Measurements from ENCODE around the gene CD58.

CD58 gene

DNA sequence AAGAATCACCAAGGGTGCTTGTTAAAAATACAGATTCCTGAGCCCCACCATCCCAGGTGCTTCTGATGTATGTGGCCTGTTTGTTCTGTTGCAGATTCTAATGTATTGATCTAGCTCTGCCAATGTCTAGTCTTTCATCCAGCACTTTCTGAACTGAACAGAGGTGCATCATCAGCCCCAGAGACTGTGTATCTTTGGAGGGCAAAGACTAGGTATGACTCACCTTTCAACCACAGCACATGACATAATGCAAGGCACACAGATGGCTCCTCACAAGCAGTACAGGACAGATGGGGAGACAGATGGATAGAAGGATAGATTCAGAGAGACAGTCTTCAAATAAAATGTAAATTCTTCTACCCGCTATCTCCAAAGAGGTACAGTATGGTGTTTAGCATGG lies 32.3 kb downstream of the CD58 start:
- peak; percentile 26 for DNase-seq (ENCODE audit: low spot score)

- no peak for DNase-seq (ENCODE audit: low spot score)
Observed at GRCh38 chr1:116537898-116538297, 32.9 kb downstream of the CD58 start.

DNA sequence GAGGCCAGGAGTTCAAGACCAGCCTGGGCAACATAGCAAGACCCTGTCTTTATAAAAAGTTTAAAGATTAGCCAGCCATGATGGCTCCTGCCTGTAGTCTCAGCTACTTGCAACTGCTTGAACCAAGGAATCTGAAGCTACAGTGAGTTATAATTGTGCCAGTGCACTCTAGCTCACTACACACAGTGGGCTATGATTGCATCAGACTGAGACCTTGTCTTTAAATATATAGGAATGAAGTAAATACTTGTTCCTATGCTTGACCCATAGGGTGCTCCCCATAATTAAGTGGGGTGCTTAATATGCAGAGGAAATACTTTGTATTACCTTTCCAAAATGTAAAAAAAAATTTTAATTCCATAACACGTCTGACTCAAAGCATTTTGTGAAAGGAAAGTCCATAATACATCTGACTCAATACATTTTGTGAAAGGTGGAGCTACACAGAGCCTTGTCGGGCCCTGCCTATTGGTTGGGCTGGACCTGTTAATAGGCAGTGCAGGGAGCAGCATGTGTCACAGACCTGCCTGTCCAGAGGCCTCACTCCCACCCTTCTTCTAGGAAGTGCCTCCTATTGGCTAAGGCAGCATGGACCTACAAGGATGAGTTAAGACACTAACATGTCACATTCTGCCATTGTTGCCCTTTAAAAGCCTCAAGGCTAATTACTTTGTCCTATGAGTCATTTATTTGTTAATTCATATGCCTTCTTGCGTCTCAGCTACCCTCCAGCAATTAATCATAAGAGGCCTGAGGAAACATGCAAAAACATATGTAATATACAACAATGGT lies 33.6 kb downstream of the CD58 start:
- DNase-seq (ENCODE audit: low spot score) = no peak

DNA sequence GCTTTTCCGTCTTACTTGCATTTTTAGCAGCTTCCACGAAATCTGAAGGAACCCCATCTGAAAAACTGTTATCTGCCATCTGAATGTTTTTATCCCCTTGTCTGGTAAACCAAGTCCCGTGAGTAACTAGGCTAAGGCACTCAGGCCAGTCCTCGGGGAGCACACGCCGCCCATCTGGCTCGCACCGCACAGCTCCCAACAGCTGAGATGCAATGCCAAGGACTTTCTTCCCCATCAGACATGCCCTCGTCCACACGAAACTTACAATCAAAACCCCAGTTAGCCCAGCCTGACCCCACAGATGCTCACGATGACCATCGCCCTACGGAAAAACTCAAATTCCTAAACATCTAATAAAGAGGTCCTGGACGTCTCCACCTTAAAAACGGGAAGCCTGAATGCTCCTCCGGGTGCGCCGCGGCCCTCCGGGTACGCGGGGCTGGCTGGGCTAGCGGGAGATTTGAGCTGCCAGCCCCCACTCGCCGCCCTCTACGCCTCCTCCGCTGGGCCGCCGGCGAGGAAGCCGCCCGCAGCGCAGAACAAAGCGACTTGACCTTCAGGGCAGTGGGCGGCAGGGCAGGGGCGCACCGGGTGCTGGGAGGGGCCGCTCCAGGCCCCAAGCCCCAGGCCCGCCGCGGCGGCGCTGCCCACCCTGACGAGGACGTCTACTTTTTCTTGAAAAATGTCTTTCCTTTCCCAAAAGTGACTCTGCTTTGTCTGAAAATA lies 36.6 kb downstream of the CD58 start:
- no peak for DNase-seq (ENCODE audit: low spot score)

DNA sequence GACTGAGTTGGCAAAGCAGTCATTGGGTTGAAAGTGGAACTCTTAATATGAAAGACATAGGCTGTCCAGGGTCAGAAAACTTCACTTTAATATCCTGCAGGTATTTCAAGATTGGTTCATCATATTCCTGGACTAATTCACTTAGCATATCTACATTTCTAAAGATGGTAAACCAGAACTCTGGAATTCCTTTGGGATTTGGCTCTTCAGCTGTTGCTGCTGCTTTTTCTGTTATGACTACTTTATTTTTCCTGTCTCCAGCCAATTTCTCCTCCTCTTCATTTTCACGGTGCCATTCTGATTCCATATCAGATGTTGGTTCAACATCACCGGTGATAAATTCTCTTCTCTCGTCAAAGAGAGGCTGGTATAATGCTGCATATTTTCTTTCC lies 37.4 kb downstream of the CD58 start:
- no peak for DNase-seq (ENCODE audit: low spot score)

DNA sequence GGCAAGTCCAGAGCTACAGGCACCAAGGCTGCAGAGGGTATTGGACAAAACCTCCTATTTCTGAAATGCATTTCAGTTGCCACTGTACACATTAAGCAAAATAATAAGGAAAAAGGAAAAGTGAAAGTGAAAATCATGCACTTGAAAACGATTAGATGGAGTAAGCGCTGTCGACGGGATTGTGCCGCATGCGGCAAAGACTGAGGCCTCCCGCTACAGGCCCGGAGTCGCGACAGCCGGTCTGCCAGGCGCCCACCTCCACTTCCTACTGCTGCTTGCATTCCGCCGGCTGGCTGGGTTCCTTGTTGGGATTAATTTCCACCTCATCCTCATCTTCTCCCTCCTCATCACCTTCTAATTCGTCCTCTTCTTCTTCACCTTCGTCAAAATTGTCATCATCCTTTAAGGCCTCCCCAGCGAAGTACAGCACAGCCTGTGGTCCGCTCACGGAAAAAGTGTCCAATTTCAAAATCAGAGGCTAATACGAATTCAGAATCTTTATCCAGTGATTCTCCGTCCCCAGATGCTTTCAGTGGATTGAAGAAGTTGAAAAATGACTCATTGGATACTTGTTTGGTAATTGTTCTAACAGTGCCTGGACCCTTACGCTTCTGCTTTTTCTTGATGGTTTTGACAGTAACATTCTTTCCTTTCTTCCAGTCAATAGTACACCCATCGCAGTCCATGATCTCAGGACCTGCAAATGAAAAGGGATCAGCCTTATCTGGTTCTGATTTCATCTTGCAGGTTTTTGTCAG lies 38.0 kb downstream of the CD58 start:
- no peak for DNase-seq (ENCODE audit: low spot score)

DNA sequence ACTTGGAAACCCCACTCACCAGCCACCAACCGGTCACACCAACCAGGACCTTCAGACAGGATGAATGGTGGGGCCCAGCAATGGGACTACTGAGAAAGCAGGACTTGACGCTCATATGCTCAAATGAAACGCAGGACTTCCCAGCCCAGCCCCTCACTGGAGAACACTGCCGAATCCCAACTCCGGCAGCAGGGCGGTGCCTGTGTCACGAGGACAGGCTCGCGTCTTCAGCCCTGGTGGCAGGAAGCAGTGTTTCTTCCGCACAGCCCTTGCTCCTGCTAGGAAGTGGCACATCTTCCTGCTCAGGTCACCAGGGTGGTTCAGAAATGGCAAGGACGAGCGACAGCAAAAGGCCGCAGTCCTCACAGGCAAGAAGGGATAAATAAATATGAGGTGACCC lies 38.9 kb downstream of the CD58 start:
- no peak for DNase-seq (ENCODE audit: low spot score)

- no peak for DNase-seq (ENCODE audit: low spot score)
Observed at GRCh38 chr1:116529681-116530080, 41.1 kb downstream of the CD58 start.

DNA sequence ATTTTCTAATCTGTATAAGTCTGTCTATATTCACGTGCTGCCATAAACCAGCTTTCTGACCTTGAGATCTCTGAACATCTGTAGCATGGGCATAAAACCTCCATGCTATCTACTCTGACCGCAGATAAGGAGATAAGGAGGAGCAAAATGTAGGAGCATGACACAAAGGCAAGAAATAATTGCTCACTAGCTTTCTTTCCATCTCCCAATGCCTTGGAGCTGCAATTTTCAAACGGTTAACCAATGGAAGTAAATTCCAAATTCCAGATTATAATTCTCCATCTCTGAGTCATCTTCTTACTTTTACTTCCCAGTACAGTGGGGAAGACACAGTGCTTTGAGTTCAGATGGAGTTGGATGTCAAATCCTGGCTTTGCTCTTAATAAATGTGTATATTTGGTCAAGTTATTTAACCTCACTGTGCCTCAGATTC lies 41.6 kb downstream of the CD58 start:
- peak; percentile 61 for DNase-seq (ENCODE audit: low spot score)

DNA sequence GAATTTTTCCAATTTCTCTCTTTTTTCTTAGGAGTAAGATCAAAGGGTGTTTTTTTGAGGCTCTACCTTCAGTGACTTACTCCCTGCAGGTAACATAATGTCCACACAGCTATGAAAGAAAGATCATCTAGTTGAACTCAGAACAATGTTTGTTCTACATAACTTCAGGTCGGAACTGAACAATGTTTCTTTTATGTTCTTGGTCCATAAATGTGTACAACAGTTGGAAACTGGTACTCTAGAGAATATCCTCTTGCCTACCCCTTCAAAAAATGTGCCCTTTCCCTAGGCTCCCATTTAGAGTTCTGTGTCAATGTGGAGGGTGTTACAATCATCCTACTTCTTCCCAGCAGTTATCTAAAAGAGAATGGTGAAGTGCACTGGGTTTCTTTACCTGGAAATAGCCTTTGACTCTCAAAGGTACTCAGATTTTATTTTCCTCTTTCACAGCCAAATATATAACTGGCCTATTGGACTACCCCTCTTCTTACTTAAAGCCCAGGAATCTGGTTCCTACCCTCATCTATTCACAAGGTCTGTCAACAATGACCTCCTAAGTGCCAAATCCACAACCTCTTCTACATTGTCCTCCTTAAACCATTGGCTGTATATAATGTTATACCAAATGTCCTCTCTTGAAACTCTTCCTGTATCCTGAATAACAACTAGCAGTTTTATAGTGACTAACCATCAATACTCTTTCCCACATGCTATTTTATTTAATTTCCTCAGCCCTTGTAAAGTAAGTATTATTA lies 42.3 kb downstream of the CD58 start:
- no peak for DNase-seq (ENCODE audit: low spot score)

DNA sequence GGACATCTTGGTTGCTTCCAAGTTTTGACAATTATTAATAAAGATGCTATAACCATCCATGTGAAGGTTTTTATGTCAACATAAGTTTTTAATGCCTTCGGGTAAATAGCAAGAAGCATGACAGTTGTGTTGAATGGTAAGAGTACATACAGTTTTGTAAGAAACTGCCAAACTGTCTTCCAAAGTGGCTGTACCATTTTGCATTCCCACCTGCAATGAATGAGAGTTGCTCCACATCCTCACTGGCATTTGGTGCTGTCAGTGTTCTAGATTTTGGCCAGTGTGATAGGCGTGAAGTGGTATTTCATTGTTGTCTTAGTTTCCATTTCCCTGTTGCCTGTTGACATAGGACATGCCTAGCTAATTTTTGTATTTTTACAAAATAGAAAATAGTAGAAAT lies 45.4 kb downstream of the CD58 start:
- DNase-seq (ENCODE audit: low spot score) = no peak

DNA sequence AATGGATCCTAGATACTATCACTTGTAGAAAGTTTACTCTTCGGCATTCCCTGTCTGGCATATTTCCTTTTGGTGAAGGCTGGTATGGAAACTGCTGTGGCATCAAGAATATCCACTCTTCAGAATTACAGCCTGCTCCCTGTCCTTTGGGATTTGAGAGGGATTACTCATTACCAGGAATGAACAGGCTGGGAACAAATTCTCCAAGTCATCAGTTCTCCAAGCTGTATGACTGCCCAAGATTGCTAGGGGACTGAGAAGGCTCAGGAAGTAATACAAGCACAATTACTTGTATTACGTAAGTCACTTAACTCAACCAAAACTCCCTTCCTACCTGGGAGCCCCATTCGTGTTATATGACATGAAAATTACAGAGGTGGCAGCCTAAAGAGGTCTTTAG lies 49.6 kb downstream of the CD58 start:
- DNase-seq (ENCODE audit: low spot score) = peak; percentile 66

- no peak for DNase-seq (ENCODE audit: low spot score)
Observed at GRCh38 chr1:116518400-116518799, 52.4 kb downstream of the CD58 start.

- DNase-seq (ENCODE audit: low spot score) = no peak
Observed at GRCh38 chr1:116516631-116517030, 54.2 kb downstream of the CD58 start.

DNA sequence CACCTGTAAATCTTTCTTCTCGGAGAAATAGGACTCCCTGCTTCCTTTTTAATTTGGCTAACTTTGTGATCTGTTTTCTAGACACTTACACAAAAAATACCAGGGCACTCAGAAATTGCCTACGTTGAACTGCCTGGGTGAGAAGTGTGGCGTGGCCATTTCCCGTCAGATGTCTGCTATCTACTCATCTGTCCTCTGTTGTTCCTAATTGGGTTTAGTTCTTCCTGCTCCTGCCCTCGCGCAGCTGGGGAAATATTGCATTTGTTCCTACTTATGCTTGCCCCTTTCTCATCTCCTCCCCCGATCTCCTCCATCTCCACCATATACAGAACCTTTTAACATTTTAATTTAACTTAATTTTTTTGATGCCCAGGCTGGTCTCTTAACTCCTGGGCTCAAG lies 55.1 kb downstream of the CD58 start:
- DNase-seq (ENCODE audit: low spot score) = no peak

DNA sequence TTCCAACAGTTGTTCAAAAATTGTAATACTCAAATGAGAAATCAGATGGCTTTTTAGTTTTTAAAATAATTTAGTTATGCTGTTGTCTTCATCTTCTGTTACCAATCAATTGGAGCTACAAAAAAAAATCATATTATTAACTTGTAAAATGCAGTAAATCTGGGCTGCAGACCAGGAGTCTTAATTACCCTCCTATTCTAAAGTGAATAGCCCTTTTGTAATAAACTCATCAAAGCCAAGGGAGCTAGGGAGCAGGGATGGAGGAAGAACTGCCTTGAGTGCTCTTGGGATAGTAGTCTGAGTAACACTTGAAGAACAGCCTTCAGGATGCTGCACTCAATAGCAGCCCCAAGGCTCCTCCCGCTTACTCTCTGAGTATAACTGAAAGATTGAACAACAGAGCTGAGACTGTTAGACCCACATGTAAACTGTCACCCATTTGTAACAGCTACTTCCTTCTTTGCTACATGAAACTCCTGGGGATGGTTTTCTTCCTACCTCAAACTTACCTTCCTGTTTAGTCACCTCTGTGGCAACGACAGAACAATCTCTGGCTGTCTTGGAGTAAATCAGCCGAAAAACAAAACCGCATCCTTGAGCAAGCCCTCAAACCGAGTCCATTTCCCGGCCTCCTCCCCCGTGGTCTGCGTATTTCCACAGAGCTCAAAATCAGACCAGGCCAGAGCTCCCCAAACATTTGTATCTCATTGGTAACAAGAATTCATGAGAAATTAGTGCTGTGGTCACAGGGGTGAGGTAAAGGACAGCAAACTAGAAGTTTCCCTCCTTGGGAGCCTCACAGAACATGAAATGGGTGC lies 55.9 kb downstream of the CD58 start:
- DNase-seq (ENCODE audit: low spot score) = no peak

- no peak for DNase-seq (ENCODE audit: low spot score)
Observed at GRCh38 chr1:116513956-116514355, 56.9 kb downstream of the CD58 start.

DNA sequence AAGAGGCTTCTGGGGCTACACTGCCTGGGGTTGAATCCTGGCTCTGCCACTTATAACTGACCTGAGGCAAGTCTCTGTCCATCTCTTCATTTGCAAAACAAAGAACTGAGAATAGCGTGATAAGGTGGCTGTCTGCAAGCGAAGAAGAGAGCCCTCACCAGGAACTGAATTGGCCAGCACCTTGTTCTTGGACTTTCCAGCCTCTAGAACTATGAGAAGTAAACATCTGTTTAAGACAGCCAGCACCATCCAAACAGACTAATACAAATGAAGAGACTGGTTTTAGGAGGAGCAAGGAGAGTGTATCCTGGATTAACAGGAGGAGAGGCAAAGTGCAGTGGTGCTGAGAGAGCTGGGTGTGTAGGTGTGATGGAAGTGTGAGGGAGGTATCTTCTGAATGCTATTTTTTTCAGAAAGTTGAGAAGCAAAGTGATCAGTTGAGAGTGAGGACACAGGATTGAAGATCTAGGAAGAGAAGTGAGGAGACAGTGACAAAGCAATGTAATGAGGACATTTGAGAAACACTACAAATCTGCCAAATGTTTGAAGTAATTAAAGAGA lies 59.3 kb downstream of the CD58 start:
- DNase-seq (ENCODE audit: low spot score) = no peak

DNA sequence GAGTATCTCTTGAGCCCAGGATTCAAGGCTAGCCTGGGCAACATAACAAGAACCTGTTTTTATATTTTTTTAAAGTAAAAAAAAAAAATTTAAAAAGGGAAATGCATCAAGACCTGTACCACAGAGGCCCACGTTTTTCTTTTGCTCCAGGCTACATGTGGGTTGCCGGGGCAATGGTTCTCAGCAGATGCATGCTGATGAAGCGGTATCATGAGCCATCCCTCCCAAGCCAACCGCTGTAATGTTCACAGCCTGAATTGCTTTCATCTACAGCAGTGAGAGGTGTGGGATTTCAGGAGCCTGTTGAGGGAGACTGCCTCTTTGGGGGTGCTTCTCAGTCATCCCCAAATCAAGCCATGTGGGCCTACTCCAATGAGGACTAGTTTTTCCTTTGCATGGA lies 60.5 kb downstream of the CD58 start:
- DNase-seq (ENCODE audit: low spot score) = no peak

DNA sequence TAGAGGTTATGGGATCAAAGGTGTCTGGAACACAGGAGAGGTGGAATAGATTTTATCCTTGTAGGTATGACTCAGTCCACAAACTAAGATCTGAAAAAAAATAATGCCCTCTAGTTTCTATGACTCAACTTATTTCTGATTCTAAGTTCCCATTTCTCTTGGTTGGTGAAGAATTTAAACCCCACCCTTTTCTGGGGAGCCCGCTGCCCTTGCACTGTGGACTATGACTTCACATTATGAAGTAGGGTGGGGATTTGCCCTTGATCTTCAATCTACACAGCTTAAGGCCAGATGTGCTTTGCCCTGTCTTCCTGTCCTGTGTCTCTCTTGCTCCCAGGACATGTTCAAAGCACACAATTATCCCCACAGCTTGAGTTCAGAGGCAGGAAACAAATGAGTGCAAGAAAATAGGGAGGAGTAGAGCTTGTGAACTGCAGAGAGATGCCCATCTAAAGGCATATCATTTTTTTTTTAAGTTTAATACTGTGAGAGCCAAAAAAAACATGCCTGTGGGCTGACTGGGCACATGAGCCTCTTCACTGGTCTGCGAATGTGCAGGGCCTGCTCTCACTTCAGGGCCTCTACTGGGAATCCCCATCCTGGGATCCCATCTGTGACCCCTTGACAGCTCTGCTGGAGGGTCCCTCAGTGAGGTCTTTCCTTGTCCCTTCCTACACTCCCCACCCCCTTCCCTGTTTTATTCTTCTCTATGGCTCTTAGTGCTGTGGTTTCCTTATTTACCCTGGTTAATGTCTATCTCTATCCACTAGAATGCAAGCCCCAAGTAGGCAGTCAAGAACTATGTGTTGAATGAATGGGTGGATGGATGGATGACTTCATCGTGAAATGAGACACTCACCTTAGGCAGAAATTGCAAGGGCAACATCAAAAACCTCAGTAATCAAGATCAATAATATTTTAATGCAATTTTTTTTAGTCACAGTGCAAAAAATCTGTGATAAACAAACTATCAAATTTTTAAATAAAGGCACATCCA lies 61.5 kb downstream of the CD58 start:
- DNase-seq (ENCODE audit: low spot score) = peak; percentile 80

Measured in GM03348 (cell line).